ENCODE data around the gene KIF3A.

Gene KIF3A

DNA sequence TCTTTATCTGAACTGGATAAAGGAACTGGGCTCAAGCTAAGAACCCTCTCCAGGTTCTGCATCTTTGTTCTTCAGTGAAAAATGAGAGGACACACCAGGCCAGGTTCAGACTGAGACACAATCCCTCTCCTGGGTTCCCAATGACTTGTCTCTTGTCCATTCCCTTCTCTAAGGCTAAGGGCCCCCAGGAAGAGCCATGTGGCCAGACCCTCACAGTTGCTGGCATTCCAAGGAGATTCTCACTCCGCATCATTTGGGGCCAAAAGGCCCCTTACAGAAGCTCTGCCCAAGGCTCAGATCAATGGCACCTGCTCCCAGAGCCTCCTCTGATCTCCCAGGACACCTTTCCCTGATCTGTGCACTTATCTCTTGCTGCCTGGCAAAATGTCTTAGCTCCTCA lies 58.6 kb downstream of the KIF3A start:
- H3K27ac ChIP-seq = no peak overlapping the region
- no peak for DNase-seq (ENCODE audit: low spot score)
- TF ChIP-seq, protein P1, sequence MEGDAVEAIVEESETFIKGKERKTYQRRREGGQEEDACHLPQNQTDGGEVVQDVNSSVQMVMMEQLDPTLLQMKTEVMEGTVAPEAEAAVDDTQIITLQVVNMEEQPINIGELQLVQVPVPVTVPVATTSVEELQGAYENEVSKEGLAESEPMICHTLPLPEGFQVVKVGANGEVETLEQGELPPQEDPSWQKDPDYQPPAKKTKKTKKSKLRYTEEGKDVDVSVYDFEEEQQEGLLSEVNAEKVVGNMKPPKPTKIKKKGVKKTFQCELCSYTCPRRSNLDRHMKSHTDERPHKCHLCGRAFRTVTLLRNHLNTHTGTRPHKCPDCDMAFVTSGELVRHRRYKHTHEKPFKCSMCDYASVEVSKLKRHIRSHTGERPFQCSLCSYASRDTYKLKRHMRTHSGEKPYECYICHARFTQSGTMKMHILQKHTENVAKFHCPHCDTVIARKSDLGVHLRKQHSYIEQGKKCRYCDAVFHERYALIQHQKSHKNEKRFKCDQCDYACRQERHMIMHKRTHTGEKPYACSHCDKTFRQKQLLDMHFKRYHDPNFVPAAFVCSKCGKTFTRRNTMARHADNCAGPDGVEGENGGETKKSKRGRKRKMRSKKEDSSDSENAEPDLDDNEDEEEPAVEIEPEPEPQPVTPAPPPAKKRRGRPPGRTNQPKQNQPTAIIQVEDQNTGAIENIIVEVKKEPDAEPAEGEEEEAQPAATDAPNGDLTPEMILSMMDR (conservative IDR thresholded peaks at IDR 0.05; ENCODE audit: low read depth) = no peak
- CTCF ChIA-PET = interaction anchor here (0.6 to 0.7 kb wide), 2 partner anchors 68 to 77 kb away, joined by 3 read pairs; no protein-coding TSS in a partner anchor
- POLR2A ChIA-PET (ENCODE audit: low non-redundant PET) = interaction anchor here (0.6 kb wide), 1 partner anchor 309 kb away, joined by 3 read pairs; the partner anchor contains the start of gene SLC22A5

DNA sequence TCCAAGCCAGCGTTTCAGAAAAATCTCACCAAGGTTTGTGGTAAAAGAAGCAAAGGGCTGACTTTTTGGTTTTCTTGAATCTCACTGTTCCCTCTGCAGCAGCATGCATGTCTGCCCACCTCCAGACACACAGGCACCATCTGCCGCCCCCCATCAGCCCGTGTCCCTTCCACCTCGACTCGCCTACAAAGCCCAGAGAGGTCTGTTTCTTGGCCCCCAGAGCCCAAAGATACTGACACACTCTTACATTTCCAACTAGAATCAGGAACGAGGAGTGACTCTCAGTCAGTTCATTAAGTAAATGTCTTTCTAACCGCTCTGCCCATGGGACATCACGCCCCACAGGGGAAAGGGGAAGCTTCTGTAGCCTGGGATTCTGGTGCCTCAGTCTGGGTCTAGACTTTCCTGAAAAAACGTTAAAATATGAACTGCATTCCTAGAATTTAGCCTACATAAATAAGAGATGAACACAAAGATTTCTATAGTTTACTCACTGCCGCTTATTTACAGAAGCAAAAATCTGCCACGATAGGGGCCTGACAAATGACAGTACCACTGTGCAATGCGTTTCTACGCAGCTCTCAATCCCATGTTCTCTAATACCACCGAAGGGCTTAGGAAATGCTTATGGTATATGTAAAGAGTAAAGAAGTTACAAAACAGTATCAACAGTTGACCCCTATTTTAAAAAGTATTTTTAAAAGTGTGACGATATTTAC lies 59.5 kb downstream of the KIF3A start:
- CTCF ChIA-PET = interaction anchor here (1.1 kb wide), 1 partner anchor 17 kb away, joined by 7 read pairs; no protein-coding TSS in a partner anchor
- POLR2A ChIA-PET (ENCODE audit: low non-redundant PET) = no interaction called here
- H3K27ac ChIP-seq = no peak overlapping the region
- no peak for DNase-seq (ENCODE audit: low spot score)
- TF ChIP-seq, protein P1 (conservative IDR thresholded peaks at IDR 0.05; ENCODE audit: low read depth) = no peak

DNA sequence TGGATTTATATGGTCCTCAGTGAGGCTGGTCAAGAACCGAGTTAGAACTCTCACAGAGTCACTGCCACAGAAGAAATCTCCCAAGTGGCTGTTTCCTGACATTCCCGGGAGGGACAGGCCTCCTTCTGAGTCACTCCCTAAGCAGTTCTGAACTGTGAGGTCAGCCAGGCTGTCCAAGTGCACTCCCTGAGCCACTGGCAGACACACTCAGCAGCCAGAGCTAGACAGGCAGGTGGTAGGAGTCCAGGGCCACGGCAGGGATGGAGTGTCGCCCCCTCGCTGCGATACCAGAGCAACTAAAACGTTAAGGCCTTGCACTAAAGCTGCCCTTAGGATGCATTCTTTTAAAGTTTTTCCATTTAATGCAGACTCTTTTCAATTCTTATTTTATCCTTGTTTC lies 60.2 kb downstream of the KIF3A start:
- ChIA-PET CTCF (interaction anchor here (0.6 to 1.1 kb wide), 2 partner anchors 12 to 18 kb away, joined by 3 to 7 read pairs; no protein-coding TSS in a partner anchor), POLR2A (ENCODE audit: low non-redundant PET) (no interaction called here)
- TF ChIP-seq, protein P1 (conservative IDR thresholded peaks at IDR 0.05; ENCODE audit: low read depth) = no peak; the same call in 1 of the 2 replicates
- DNase-seq (ENCODE audit: low spot score) = peak; percentile 98
- H3K27ac ChIP-seq = 0 out of 2 replicates have a peak overlapping the region, but pooled peaks have one; percentile 27

DNA sequence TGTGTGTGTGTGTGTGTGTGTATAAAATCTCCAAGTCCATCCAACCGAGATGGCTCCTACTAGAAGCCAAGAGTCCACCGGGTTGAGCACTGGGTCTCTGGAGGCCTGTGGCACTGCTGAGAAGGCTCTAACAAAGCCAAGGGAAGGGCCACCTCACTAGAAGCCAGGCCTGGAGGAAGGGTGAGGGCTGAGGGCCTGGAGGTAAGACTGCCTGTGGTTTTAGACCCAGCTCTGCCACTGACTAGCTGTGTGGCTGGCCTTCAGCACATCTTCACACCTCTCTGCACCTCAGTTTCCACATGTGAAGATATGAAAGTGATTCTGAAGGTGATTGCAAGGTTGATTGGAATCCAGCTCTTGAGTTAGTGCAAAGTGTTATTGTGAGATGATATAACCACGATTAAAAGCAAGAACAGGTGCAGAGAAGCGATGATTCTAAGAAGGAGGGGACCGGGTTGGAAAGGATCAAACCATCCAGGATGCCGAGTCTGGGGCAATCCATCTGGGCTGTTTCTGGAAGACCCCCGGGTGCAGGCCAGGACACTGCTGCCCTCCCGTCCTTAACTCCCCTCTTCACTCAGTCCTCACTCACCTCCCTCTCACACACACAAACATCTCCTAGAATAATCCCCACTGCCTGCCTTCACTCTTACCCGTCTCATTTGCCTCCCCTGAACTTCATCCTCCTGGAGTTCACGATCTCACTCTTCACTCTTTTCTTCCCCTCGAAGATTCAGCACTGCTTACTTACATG lies 61.2 kb downstream of the KIF3A start:
- TF ChIP-seq, protein P1 (conservative IDR thresholded peaks at IDR 0.05; ENCODE audit: low read depth) = no peak
- H3K27ac ChIP-seq = no peak overlapping the region
- CTCF ChIA-PET = no interaction called here
- POLR2A ChIA-PET (ENCODE audit: low non-redundant PET) = no interaction called here
- DNase-seq (ENCODE audit: low spot score) = no peak

DNA sequence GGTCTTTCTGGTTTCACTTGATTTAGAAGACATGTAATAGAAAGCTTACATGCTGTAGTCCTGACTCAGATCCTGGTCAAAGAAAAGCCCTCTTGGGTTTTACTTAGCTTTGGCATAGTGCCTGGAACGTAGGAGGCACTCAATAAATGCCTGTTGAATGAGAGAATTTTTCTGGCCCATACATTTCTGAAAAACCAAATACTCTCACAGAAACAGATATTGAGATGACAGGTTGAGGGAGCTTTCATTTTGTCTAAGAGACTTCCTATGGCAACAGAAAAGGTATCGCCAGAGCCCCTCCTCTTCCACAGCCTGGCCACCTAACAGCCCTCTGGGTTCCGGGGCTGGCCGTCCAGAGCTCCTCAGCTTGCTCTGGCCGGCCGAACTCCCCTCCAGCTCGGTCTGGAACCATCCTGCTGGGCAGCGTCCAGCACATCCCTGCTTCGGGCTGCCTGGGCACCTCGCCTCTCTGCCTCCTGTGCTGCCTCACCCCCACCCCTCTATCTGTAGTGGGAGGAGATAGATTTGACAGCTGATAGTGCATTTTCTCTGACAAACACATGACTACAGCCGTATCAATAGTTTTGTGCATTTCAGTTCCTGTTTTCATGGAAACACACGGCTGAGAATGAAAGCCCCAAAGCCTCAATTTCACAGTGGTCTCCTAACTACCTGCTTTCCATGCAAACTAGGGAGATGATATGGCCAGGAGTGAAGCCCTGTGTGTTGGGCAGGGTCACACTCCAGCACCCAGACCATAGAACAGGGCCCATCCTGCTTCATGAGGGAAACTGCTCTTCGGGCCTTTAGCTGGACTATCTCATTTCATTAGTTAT lies 62.5 kb downstream of the KIF3A start:
- TF ChIP-seq, protein P1 (conservative IDR thresholded peaks at IDR 0.05; ENCODE audit: low read depth) = no peak
- DNase-seq (ENCODE audit: low spot score) = peak; percentile 97
- peak overlapping the region; percentile 72 for H3K27ac ChIP-seq
- ChIA-PET POLR2A (ENCODE audit: low non-redundant PET) (interaction anchor here (0.6 kb wide), 1 partner anchor 998 kb away, joined by 3 read pairs; no protein-coding TSS in a partner anchor), CTCF (interaction anchor here (0.6 to 0.9 kb wide), 4 partner anchors 18 to 173 kb away, joined by 3 to 4 read pairs (median 3); no protein-coding TSS in a partner anchor)

Measured in RWPE1 (cell line).